Adrenal gland (tissue), 12 donors: ENCODE measurements around the gene GCAT. TPM values are rescaled to one million over a fixed set of nuclear protein-coding genes. Genes with fewer than 3 reads are reported as not detected.

ENCODE experiments used
- DNase-seq, 7 donors: peaks; one replicate each; pipeline ENCODE4 v3.0.0-alpha.2; 2019 to 2020
- H3K27ac ChIP-seq, 5 donors: fragments of 200-600 bp; sonication (generic) in 4 of 5; 1 replicate in 3 of 5; 2 replicates in 2 of 5; pipeline versions ENCODE4 v1.5.1 to v1.8.0; 2016 to 2020; ENCODE audit warnings: mild to moderate bottlenecking in 1 of 5
- H3K27me3 ChIP-seq: fragments of 200-600 bp; 2 replicates; pipeline ENCODE4 v1.8.0; 2021
- H3K36me3 ChIP-seq, 2 donors: fragments of 200-600 bp; replicated peaks in 1 of 2; 1 replicate in 1 of 2; 2 replicates in 1 of 2; pipeline versions ENCODE4 v1.5.1 to v1.8.0; 2018 to 2022
- H3K4me1 ChIP-seq, 2 donors: fragments of 200-600 bp; replicated peaks in 1 of 2; 1 replicate in 1 of 2; 2 replicates in 1 of 2; pipeline versions ENCODE4 v1.5.1 to v1.8.0; 2018 to 2021
- H3K4me3 ChIP-seq, 4 donors: fragments of 200-600 bp; sonication (generic) in 3 of 4; one replicate each; pipeline ENCODE4 v1.5.1; 2016 to 2018
- H3K9me3 ChIP-seq, 3 donors: fragments of 200-600 bp; sonication (generic) in 1 of 3; replicated peaks in 1 of 3; 1 replicate in 2 of 3; 2 replicates in 1 of 3; pipeline versions ENCODE4 v1.5.1 to v1.8.0; 2016 to 2021
- CTCF ChIP-seq, 6 experiments: fragments of 450-650 bp in 4 of 6; fragments of 200-600 bp in 2 of 6; sonication (generic) in 1 of 6; IDR thresholded peaks; 1 replicate in 5 of 6; 2 replicates in 1 of 6; pipeline versions ENCODE4 v1.5.1 to v1.8.0; 2016 to 2021; ENCODE audit warnings: antibody characterized with exemption in 6 of 6, mild to moderate bottlenecking in 2 of 6, moderate library complexity in 1 of 6
- WGBS, 4 donors: extraction: QIAGEN DNeasy Blood & Tissue Kit in 2 of 4; methylation state at CpG; one replicate each; pipeline versions ENCODE4 v1.1.5 to v1.1.7; 2013 to 2017; 5-methylcytosine and 5-hydroxymethylcytosine counted together
- intact Hi-C, 2 donors: fragments of 100-400 bp; cut with DNase I; formaldehyde crosslinking; loops; one replicate each; pipeline versions ENCODE4 v1.14.1 to v1.15.0; 2022 to 2023
- microRNA counts, 2 donors: library from miRNA; unstranded; fragments of <30 nt; microRNA quantifications; one replicate each; lab custom pipeline; 2016
- microRNA-seq, 3 donors: library from miRNA; unstranded; fragments of <30 nt; microRNA quantifications; one replicate each; pipeline ENCODE4, GENCODE V29; 2017 to 2020
- polyA plus RNA-seq, 3 donors: library from polyadenylated mRNA; stranded (reverse); fragments of 200-250 nt in 2 of 3; fragments of 350-450 nt in 1 of 3; fragmentation: Illumina TruSeq in 1 of 3; extraction: RNeasy Lipid Tissue Mini Kit (QIAGEN cat#74804) in 1 of 3; gene quantifications; one replicate each; pipeline ENCODE4 v1.2.3, GENCODE V29; 2013 to 2014
- small RNA-seq, 2 donors: library from RNA; depleted of rRNA; stranded (forward); fragments of <200 nt; gene quantifications; one replicate each; pipeline ENCODE3, GENCODE V24; 2016
- total RNA-seq, 9 donors: library from RNA; depleted of rRNA in 4 of 9; stranded (reverse); fragments of >200 nt in 4 of 9; fragments of 120-200 nt in 1 of 9; fragmentation: NEBNext Ultra II Directional in 1 of 9; extraction: Animal tissue kit (Norgen Biotek cat#: 25700) in 1 of 9; gene quantifications; one replicate each; pipeline versions ENCODE4 v1.1.0 to v1.2.4, GENCODE V29; 2013 to 2023
- donor health status: healthy with polysubstance abuse.
- donor health status: Bipolar disorder and iron deficiency.
- donor health status: DM: yes; HTN: yes; CAD: no.
- donor health status: DM: no; HTN: no; CAD: no.
- donor health status: DM: no; HTN: no; CAD: no.
- donor health status: DM: yes; HTN: yes; CAD: no.

Gene GCAT
- total and polyA plus RNA-seq, 12 donors, result 18.2 to 87.9 (median 33.3) TPM

DNA sequence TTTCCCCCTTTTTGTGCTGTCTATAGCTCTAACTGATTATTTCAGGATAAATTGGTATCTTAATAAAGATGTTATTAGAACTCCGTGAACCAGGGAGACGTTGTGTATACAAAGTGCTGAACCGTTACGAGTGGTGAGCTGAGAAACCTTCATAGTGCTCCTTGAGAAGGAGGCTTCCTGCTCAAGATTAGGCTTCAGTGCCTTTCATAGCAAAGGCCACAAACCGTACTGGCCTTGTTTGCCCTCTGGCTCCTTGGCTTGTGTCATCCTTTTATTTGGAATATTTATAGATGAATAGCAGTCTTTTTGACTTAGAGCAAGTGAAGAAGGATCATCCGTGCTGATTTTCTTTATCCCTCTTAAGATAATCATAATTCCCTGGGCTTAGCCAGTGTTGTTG is 57.8 kb downstream of the GCAT start:
- no peak for TF ChIP-seq CTCF (IDR thresholded peaks at IDR 0.05)
- no peak for DNase-seq
- no peak overlapping the region for H3K4me3 ChIP-seq
- H3K4me1 ChIP-seq, result peaks cover 4 to 14% of the 10 kb centered on the region in 2 donors
- H3K27me3 ChIP-seq, result no peaks in the 10 kb centered on the region
- H3K9me3 ChIP-seq, result no peaks in the 10 kb centered on the region
- no peak overlapping the region for H3K27ac ChIP-seq
- WGBS, 4 donors, result 72 to 76% (median 75%) methylated on average over 6 of the region's 6 CpGs
- peaks cover 0 to 81% of the 10 kb centered on the region in 2 donors for H3K36me3 ChIP-seq
- intact Hi-C loops, result no loop called here

MicroRNAs encoded within 50 kb of the gene (microRNA counts, 767-probe panel; counts per million panel counts)
- microRNA hsa-miR-658 (lab: Ali Mortazavi, UCI), result 0 counts per million in 2 donors
- 0 counts per million in 2 donors for microRNA hsa-miR-659-3p (lab: Ali Mortazavi, UCI)

Small RNAs within 50 kb of the gene (microRNA-seq; reads per million reads assigned to microRNA genes)
- gene MIR659, result 0.38 to 1.7 (median 1.3) reads per million in 3 donors

Small RNAs within 50 kb of the gene (small RNA-seq; reads per million reads assigned to genes)
- 0.24 to 0.42 reads per million in 2 donors for gene MIR659

Other genes starting within 250 kb of the GCAT start
- 100 to 1,000 TPM in 5 of 9 donors, 10 to 100 TPM in 3, 1 to 10 TPM in 1; 9.2 to 159 (median 116) TPM for gene CDC42EP1, start 247.5 kb upstream of the GCAT start, total RNA-seq
- gene CDC42EP1, start 247.5 kb upstream of the GCAT start, polyA plus RNA-seq, result 10 to 100 TPM; 19.7 to 65.1 (median 39.5) TPM
- under 1 TPM in 2 of 9 donors, not detected in 7; 0.22 to 0.42 TPM for gene LGALS2, start 227.8 kb upstream of the GCAT start, total RNA-seq
- gene LGALS2, start 227.8 kb upstream of the GCAT start, polyA plus RNA-seq, result 1 to 10 TPM in 1 of 3 donors, under 1 TPM in 2; 0.42 to 1.4 (median 0.47) TPM
- 10 to 100 TPM; 30.6 to 93.3 (median 61.4) TPM for gene GGA1, start 199.1 kb upstream of the GCAT start, total RNA-seq
- gene GGA1, start 199.1 kb upstream of the GCAT start, polyA plus RNA-seq, result 100 to 1,000 TPM in 2 of 3 donors, 10 to 100 TPM in 1; 42.4 to 160 (median 107) TPM
- 10 to 100 TPM in 5 of 9 donors, 1 to 10 TPM in 4; 5.5 to 18.7 (median 10.5) TPM for gene SH3BP1, start 168.3 kb upstream of the GCAT start, total RNA-seq
- 10 to 100 TPM in 1 of 3 donors, 1 to 10 TPM in 2; 2.4 to 27.3 (median 9.8) TPM for gene SH3BP1, start 168.3 kb upstream of the GCAT start, polyA plus RNA-seq
- 10 to 100 TPM; 16.2 to 49.7 (median 20.6) TPM for gene PDXP, start 149.2 kb upstream of the GCAT start, total RNA-seq
- 10 to 100 TPM in 2 of 3 donors, 1 to 10 TPM in 1; 10.0 to 41.9 (median 13.4) TPM for gene PDXP, start 149.2 kb upstream of the GCAT start, polyA plus RNA-seq
- 1,000 to 10,000 TPM in 3 of 9 donors, 100 to 1,000 TPM in 6; 190 to 2,904 (median 905) TPM for gene LGALS1, start 132.3 kb upstream of the GCAT start, total RNA-seq
- 1,000 to 10,000 TPM in 2 of 3 donors, 100 to 1,000 TPM in 1; 588 to 4,628 (median 4,577) TPM for gene LGALS1, start 132.3 kb upstream of the GCAT start, polyA plus RNA-seq
- gene NOL12, start 121.6 kb upstream of the GCAT start, total RNA-seq, result 10 to 100 TPM; 23.2 to 51.1 (median 38.4) TPM
- gene NOL12, start 121.6 kb upstream of the GCAT start, polyA plus RNA-seq, result 10 to 100 TPM; 26.7 to 90.7 (median 73.8) TPM
- 100 to 1,000 TPM in 6 of 9 donors, 10 to 100 TPM in 3; 42.8 to 146 (median 105) TPM for gene TRIOBP, start 110.9 kb upstream of the GCAT start, total RNA-seq
- gene TRIOBP, start 110.9 kb upstream of the GCAT start, polyA plus RNA-seq, result 10 to 100 TPM; 24.6 to 43.1 (median 29.6) TPM
- under 1 TPM in 2 of 9 donors, not detected in 7; 0.19 to 0.33 TPM for gene GALR3, start 15.4 kb downstream of the GCAT start, total RNA-seq
- not detected for gene GALR3, start 15.4 kb downstream of the GCAT start, polyA plus RNA-seq
- 100 to 1,000 TPM in 1 of 9 donors, 10 to 100 TPM in 8; 24.0 to 114 (median 36.1) TPM for gene ANKRD54, start 36.4 kb downstream of the GCAT start, total RNA-seq
- gene ANKRD54, start 36.4 kb downstream of the GCAT start, polyA plus RNA-seq, result 10 to 100 TPM; 32.9 to 44.1 (median 40.6) TPM
- 100 to 1,000 TPM; 188 to 642 (median 414) TPM for gene EIF3L, start 41.5 kb downstream of the GCAT start, total RNA-seq
- 100 to 1,000 TPM; 210 to 425 (median 291) TPM for gene EIF3L, start 41.5 kb downstream of the GCAT start, polyA plus RNA-seq
- gene MICALL1, start 98.4 kb downstream of the GCAT start, total RNA-seq, result 10 to 100 TPM in 8 of 9 donors, 1 to 10 TPM in 1; 6.3 to 25.2 (median 17.3) TPM
- gene MICALL1, start 98.4 kb downstream of the GCAT start, polyA plus RNA-seq, result 10 to 100 TPM in 1 of 3 donors, 1 to 10 TPM in 2; 5.7 to 14.0 (median 6.6) TPM
- 1 to 10 TPM in 2 of 9 donors, under 1 TPM in 5, not detected in 2; 0.33 to 1.2 (median 0.77) TPM for gene C22orf23, start 145.7 kb downstream of the GCAT start, total RNA-seq
- gene C22orf23, start 145.7 kb downstream of the GCAT start, polyA plus RNA-seq, result under 1 TPM; 0.40 to 0.68 (median 0.47) TPM
- gene POLR2F, start 145.8 kb downstream of the GCAT start, total RNA-seq, result 100 to 1,000 TPM in 1 of 9 donors, 10 to 100 TPM in 8; 39.7 to 111 (median 86.7) TPM
- gene POLR2F, start 145.8 kb downstream of the GCAT start, polyA plus RNA-seq, result 100 to 1,000 TPM in 2 of 3 donors, 10 to 100 TPM in 1; 74.2 to 205 (median 123) TPM
- gene SOX10, start 176.6 kb downstream of the GCAT start, total RNA-seq, result 1 to 10 TPM in 3 of 9 donors, under 1 TPM in 5, not detected in 1; 0.16 to 4.0 (median 0.60) TPM
- 1 to 10 TPM in 2 of 3 donors, under 1 TPM in 1; 0.73 to 5.4 (median 3.8) TPM for gene SOX10, start 176.6 kb downstream of the GCAT start, polyA plus RNA-seq
- gene PICK1, start 249.5 kb downstream of the GCAT start, total RNA-seq, result 10 to 100 TPM; 30.3 to 46.7 (median 38.5) TPM
- 10 to 100 TPM; 28.7 to 93.6 (median 45.2) TPM for gene PICK1, start 249.5 kb downstream of the GCAT start, polyA plus RNA-seq